ENCODE results near the gene TMIE.

- no peak for TF ChIP-seq NCOR1 (IDR thresholded peaks at IDR 0.05; ENCODE audit: borderline replicate concordance, low read length)
- no peak for TF ChIP-seq EZH2 (conservative IDR thresholded peaks at IDR 0.05; ENCODE audit: low read depth, low read length)
- no peak for TF ChIP-seq CC2D1A (CRISPR knock-in tag; IDR thresholded peaks at IDR 0.05)
- no peak for TF ChIP-seq ZNF329 (CRISPR knock-in tag; IDR thresholded peaks at IDR 0.05; ENCODE audit: low read depth)
Measured at GRCh38 chr3:46748170-46748569, 47.0 kb downstream of the TMIE start.
